Hepatocyte (in vitro differentiated cells): ENCODE measurements around the gene AGAP1.

Experiments used
- EZH2 ChIP-seq: fragments of 200-600 bp; sonication (generic); IDR thresholded peaks from 2 replicates; pipeline ENCODE4 v1.6.1; 2016; ENCODE audit warnings: antibody characterized with exemption, mild to moderate bottlenecking, borderline replicate concordance
- EZH2phosphoT487 ChIP-seq: fragments of 200-600 bp; sonication (generic); IDR thresholded peaks from one replicate; pipeline ENCODE4 v1.6.1; 2018; ENCODE audit warnings: antibody characterized with exemption, mild to moderate bottlenecking, low read depth, moderate library complexity; ENCODE audit not compliant: unreplicated experiment, severe bottlenecking
- TF ChIP-seq, protein P1 (sequence below): fragments of 200-600 bp; sonication (generic); IDR thresholded peaks from 2 replicates; pipeline ENCODE4 v1.5.1; 2016; ENCODE audit warnings: antibody characterized with exemption, mild to moderate bottlenecking; ENCODE audit not compliant: poor library complexity

DNA sequence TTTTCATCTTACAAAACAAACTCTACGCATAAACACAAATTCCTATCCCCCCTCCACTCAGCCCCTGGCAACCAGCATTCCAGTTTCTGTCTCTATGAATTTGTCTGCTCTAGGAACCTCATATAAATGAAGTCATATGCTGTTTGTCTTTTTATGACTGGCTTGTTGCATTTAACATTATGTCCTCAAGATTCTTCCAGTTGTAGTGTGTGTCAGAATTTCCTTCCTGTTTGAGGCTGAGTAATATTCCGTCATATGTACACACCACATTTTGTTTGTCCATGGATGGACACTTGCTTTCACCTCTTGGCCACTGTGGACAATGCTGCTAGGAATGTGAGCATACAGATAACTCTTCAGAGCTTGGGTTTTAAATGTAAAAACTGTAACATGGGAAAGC, 402.2 kb downstream of the AGAP1 start:
- TF ChIP-seq, protein P1, sequence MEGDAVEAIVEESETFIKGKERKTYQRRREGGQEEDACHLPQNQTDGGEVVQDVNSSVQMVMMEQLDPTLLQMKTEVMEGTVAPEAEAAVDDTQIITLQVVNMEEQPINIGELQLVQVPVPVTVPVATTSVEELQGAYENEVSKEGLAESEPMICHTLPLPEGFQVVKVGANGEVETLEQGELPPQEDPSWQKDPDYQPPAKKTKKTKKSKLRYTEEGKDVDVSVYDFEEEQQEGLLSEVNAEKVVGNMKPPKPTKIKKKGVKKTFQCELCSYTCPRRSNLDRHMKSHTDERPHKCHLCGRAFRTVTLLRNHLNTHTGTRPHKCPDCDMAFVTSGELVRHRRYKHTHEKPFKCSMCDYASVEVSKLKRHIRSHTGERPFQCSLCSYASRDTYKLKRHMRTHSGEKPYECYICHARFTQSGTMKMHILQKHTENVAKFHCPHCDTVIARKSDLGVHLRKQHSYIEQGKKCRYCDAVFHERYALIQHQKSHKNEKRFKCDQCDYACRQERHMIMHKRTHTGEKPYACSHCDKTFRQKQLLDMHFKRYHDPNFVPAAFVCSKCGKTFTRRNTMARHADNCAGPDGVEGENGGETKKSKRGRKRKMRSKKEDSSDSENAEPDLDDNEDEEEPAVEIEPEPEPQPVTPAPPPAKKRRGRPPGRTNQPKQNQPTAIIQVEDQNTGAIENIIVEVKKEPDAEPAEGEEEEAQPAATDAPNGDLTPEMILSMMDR = no peak
- no peak for TF ChIP-seq EZH2
- TF ChIP-seq EZH2phosphoT487 = no peak
